ENCODE measurements around the gene IRF2BP2.
"Not testable (repeated sequence)": the region's sequence is repeated elsewhere in the genome, so short reads cannot be mapped to it uniquely, and the experiment has no call there.

The IRF2BP2 gene

DNA sequence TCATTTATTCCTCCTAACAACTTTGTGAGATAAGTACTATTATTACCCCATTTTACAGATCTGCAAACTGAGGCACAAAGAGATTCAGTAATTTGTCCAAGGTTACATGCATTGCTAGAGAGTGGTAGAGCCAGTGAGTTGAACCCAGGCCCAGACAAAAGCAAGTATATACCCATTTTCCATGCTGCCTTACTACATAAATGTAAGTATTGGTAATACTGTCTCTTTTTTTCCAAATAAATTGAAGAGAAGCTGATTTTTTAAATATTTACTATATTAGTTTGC, 33.8 kb upstream of the IRF2BP2 start:
- peaks cover 4% of the 10 kb centered on the region; the same call in 1 of the 2 replicates for H3K4me1 ChIP-seq (ENCODE audit: insufficient read depth, low read length)

GRCh38 chr1:234643111-234643849, 33.3 kb upstream of the IRF2BP2 start:
- H3K9me3 ChIP-seq (ENCODE audit: control insufficient read depth, insufficient read depth, low read length) = peaks cover 4% of the 10 kb centered on the region; the same call in 1 of the 2 replicates
- H3K9ac ChIP-seq (ENCODE audit: low read depth, low read length) = no peak overlapping the region
- H3K36me3 ChIP-seq (ENCODE audit: insufficient read depth, low read length) = no peaks in the 10 kb centered on the region
- H3K4me1 ChIP-seq (ENCODE audit: insufficient read depth, low read length) = peaks cover 4% of the 10 kb centered on the region; the same call in 1 of the 2 replicates

More for the DNA sequence above, 33.8 kb upstream of the IRF2BP2 start:
- Histone ChIP-seq H3K9ac (ENCODE audit: low read depth, low read length) (no peak overlapping the region), H3K9me3 (ENCODE audit: control insufficient read depth, insufficient read depth, low read length) (peaks cover 4% of the 10 kb centered on the region; the same call in 1 of the 2 replicates), H3K36me3 (ENCODE audit: insufficient read depth, low read length) (no peaks in the 10 kb centered on the region)

DNA sequence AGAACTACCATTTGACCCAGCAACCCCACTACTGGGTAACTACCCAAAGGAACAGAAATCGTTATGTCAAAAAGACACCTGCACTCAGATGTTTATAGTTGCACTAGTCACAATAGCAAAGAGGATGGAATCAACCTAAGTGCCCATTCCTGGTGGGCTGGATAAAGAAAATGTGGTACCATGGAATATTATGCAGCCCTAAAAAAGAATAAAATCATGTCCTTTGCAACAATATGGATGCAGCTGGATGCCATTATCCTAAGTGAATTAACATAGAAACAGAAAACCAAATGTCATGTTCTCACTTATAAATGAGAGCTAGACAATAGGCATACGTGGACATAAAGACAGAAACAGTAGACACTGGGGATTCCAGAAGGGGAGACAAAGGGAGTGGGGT, 32.5 kb upstream of the IRF2BP2 start:
- H3K36me3 ChIP-seq (ENCODE audit: insufficient read depth, low read length) = no peaks in the 10 kb centered on the region
- no peak overlapping the region for H3K9ac ChIP-seq (ENCODE audit: low read depth, low read length)
- peaks cover 4% of the 10 kb centered on the region; the same call in 1 of the 2 replicates for H3K4me1 ChIP-seq (ENCODE audit: insufficient read depth, low read length)
- H3K9me3 ChIP-seq (ENCODE audit: control insufficient read depth, insufficient read depth, low read length) = peaks cover 4% of the 10 kb centered on the region; the same call in 1 of the 2 replicates

DNA sequence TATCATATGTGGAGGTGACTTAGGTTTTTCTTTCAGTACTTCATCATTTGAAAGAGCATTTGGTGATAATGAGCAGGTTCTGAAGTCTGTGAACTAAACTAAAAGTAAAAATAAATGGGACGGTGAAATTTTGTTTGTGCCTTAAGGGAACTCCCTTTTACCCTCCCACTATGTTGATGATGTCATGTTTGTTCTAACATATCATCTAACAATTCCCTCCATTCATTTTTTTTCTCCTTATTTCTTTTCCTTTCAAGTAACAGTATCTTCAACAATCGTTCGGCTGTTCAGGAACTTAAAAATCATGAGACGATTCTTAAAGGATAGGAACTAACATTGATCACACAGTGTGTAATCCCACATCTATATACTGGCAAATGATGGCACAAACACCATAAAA, 30.0 kb upstream of the IRF2BP2 start:
- no peak overlapping the region for H3K9ac ChIP-seq (ENCODE audit: low read depth, low read length)
- H3K9me3 ChIP-seq (ENCODE audit: control insufficient read depth, insufficient read depth, low read length) = no peaks in the 10 kb centered on the region
- H3K36me3 ChIP-seq (ENCODE audit: insufficient read depth, low read length) = no peaks in the 10 kb centered on the region
- peaks cover 4% of the 10 kb centered on the region; the same call in 1 of the 2 replicates for H3K4me1 ChIP-seq (ENCODE audit: insufficient read depth, low read length)

GRCh38 chr1:234638832-234639799, 29.1 kb upstream of the IRF2BP2 start:
- no peaks in the 10 kb centered on the region for H3K36me3 ChIP-seq (ENCODE audit: insufficient read depth, low read length)
- peaks cover 4% of the 10 kb centered on the region; the same call in 1 of the 2 replicates for H3K4me1 ChIP-seq (ENCODE audit: insufficient read depth, low read length)
- H3K9me3 ChIP-seq (ENCODE audit: control insufficient read depth, insufficient read depth, low read length) = no peaks in the 10 kb centered on the region
- H3K9ac ChIP-seq (ENCODE audit: low read depth, low read length) = no peak overlapping the region

- not testable (repeated sequence) for H3K36me3 ChIP-seq (ENCODE audit: insufficient read depth, low read length); H3K9me3 ChIP-seq (ENCODE audit: control insufficient read depth, insufficient read depth, low read length); H3K4me1 ChIP-seq (ENCODE audit: insufficient read depth, low read length); H3K9ac ChIP-seq (ENCODE audit: low read depth, low read length)
These were observed 24.9 kb upstream of the IRF2BP2 start for GRCh38 chr1:234634922-234635321.

DNA sequence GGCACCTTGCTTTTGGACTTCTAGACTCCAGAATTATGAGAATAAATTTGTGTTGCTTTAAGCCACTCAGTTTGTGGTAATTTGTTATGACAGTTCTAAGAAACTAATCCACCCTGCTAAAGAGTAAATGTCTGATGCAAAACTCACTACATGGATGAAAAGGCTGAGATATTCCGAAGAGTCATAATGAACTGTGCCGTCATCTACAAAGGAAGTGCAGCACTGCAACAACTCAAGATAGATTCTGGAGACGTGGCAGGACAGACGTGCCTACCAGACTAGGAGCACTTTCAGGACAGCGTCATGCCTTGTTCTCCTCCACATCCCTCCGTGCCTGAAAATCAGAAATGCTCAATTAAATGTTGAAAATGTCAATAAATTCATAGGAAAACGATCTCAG, 24.4 kb upstream of the IRF2BP2 start:
- no peaks in the 10 kb centered on the region for H3K36me3 ChIP-seq (ENCODE audit: insufficient read depth, low read length)
- no peak overlapping the region for H3K9ac ChIP-seq (ENCODE audit: low read depth, low read length)
- no peaks in the 10 kb centered on the region for H3K9me3 ChIP-seq (ENCODE audit: control insufficient read depth, insufficient read depth, low read length)
- 0 out of 2 replicates have a peak, but pooled peaks cover 6% of the 10 kb centered on the region for H3K4me1 ChIP-seq (ENCODE audit: insufficient read depth, low read length)

DNA sequence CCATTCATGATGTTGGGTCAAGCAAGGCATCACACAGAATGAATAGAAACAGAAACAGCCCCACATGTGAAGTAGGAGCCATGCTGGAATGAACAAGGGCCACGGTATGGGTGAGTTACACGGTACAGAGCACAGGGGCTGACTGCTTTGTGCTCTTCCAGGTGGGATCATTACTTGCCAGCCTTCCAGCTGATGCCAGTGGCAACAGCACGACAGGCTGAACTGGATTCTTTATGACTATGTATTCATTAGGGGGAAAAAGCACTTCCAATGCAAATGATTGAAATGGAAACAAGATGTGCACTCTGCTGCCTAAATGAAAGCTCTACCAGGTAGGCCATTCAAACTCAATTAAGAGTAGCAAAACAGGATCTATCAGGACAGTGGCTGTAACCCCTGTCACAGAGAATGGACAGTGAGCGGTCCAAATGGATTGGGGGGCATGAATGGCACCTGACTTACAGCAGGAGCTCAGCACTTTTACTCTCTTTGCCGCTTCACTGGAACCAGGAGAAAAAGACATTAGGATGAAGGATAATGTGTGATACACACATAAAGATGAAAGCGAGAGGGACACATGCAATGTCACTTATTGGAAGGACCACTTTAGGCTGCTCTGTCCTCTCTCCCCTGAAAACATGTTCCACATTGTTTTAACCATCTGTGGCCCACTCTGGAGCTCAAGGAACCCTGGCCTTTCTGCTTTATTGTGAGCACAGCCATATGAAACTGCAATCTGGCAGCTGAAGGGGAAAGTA, 23.4 kb upstream of the IRF2BP2 start:
- H3K4me1 ChIP-seq (ENCODE audit: insufficient read depth, low read length) = 0 out of 2 replicates have a peak, but pooled peaks cover 6% of the 10 kb centered on the region
- H3K9ac ChIP-seq (ENCODE audit: low read depth, low read length) = no peak overlapping the region; the same call in 1 of the 2 replicates
- no peaks in the 10 kb centered on the region for H3K36me3 ChIP-seq (ENCODE audit: insufficient read depth, low read length)
- H3K9me3 ChIP-seq (ENCODE audit: control insufficient read depth, insufficient read depth, low read length) = no peaks in the 10 kb centered on the region

- Histone ChIP-seq H3K4me1 (ENCODE audit: insufficient read depth, low read length) (0 out of 2 replicates have a peak, but pooled peaks cover 6% of the 10 kb centered on the region), H3K9ac (ENCODE audit: low read depth, low read length) (no peak overlapping the region), H3K9me3 (ENCODE audit: control insufficient read depth, insufficient read depth, low read length) (no peaks in the 10 kb centered on the region), H3K36me3 (ENCODE audit: insufficient read depth, low read length) (no peaks in the 10 kb centered on the region)
These were observed 22.2 kb upstream of the IRF2BP2 start for GRCh38 chr1:234632225-234632624.

DNA sequence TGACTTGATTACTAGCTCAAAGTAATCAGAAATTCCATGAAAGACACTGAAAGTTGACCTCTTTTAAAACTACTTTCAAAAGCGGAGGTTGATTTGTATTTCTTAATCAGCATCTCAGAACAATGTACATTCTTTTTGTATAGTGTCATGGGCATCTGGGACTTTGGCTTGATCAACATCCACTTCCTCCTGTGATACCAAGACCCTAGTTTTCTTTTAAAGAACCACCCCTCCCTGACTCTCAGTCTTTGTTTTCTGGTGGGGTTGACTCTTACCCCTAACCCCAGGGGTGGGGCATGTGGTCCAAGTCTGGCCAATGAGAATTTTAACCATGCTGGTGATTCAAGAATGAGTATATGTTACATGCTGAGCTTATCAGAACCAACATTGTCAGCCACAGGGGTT, 21.7 kb upstream of the IRF2BP2 start:
- no peak overlapping the region for H3K9ac ChIP-seq (ENCODE audit: low read depth, low read length)
- H3K36me3 ChIP-seq (ENCODE audit: insufficient read depth, low read length) = no peaks in the 10 kb centered on the region
- no peaks in the 10 kb centered on the region for H3K9me3 ChIP-seq (ENCODE audit: control insufficient read depth, insufficient read depth, low read length)
- H3K4me1 ChIP-seq (ENCODE audit: insufficient read depth, low read length) = 0 out of 2 replicates have a peak, but pooled peaks cover 6% of the 10 kb centered on the region

GRCh38 chr1:234629026-234629425, 19.0 kb upstream of the IRF2BP2 start:
- Histone ChIP-seq H3K36me3 (ENCODE audit: insufficient read depth, low read length) (no peaks in the 10 kb centered on the region), H3K9me3 (ENCODE audit: control insufficient read depth, insufficient read depth, low read length) (no peaks in the 10 kb centered on the region), H3K4me1 (ENCODE audit: insufficient read depth, low read length) (peaks cover 12% of the 10 kb centered on the region; the same call in 1 of the 2 replicates), H3K9ac (ENCODE audit: low read depth, low read length) (no peak overlapping the region)

GRCh38 chr1:234628089-234628488, 18.1 kb upstream of the IRF2BP2 start:
- Histone ChIP-seq H3K9me3 (ENCODE audit: control insufficient read depth, insufficient read depth, low read length) (no peaks in the 10 kb centered on the region), H3K36me3 (ENCODE audit: insufficient read depth, low read length) (no peaks in the 10 kb centered on the region), H3K4me1 (ENCODE audit: insufficient read depth, low read length) (peaks cover 14% of the 10 kb centered on the region; the same call in 1 of the 2 replicates), H3K9ac (ENCODE audit: low read depth, low read length) (no peak overlapping the region)

GRCh38 chr1:234627009-234627950, 17.3 kb upstream of the IRF2BP2 start:
- H3K4me1 ChIP-seq (ENCODE audit: insufficient read depth, low read length) = peaks cover 14% of the 10 kb centered on the region; the same call in 1 of the 2 replicates
- H3K36me3 ChIP-seq (ENCODE audit: insufficient read depth, low read length) = no peaks in the 10 kb centered on the region
- H3K9me3 ChIP-seq (ENCODE audit: control insufficient read depth, insufficient read depth, low read length) = no peaks in the 10 kb centered on the region
- no peak overlapping the region for H3K9ac ChIP-seq (ENCODE audit: low read depth, low read length)

Data from ES-I3 (cell line).